Muscle of arm (tissue), 12 donors: Measurements from ENCODE around the gene MARVELD1. TPM values are rescaled to one million over a fixed set of nuclear protein-coding genes. Genes with fewer than 3 reads are reported as not detected.

Experiments used
- polyA plus RNA-seq, 12 donors: library from polyadenylated mRNA; unstranded; fragments of 120-200 nt; gene quantifications; one replicate each; pipeline ENCODE4 v1.2.1, GENCODE V29; 2013; ENCODE audit not compliant: insufficient read length in 12 of 12

The MARVELD1 gene
- polyA plus RNA-seq, 12 donors = 31.9 to 84.4 (median 48.2) TPM; not detected in 1

Other genes starting within 250 kb of the MARVELD1 start
- gene MMS19, start 215.3 kb upstream of the MARVELD1 start, polyA plus RNA-seq = 10 to 100 TPM in 11 of 12 donors, not detected in 1; 41.0 to 81.2 (median 62.2) TPM
- gene UBTD1, start 214.8 kb upstream of the MARVELD1 start, polyA plus RNA-seq = 10 to 100 TPM in 8 of 12 donors, 1 to 10 TPM in 3, not detected in 1; 9.5 to 21.4 (median 12.1) TPM
- 10 to 100 TPM in 7 of 12 donors, 1 to 10 TPM in 4, not detected in 1; 3.8 to 43.4 (median 19.2) TPM for gene ANKRD2, start 141.0 kb upstream of the MARVELD1 start, polyA plus RNA-seq
- gene HOGA1, start 129.3 kb upstream of the MARVELD1 start, polyA plus RNA-seq = 1 to 10 TPM in 5 of 12 donors, under 1 TPM in 5, not detected in 2; 0.45 to 1.7 (median 0.96) TPM
- gene C10orf62, start 124.0 kb upstream of the MARVELD1 start, polyA plus RNA-seq = under 1 TPM in 3 of 12 donors, not detected in 9; 0.18 to 0.20 (median 0.18) TPM
- gene MORN4, start 80.2 kb upstream of the MARVELD1 start, polyA plus RNA-seq = 1 to 10 TPM in 11 of 12 donors, not detected in 1; 3.8 to 7.6 (median 5.6) TPM
- gene PI4K2A, start 73.1 kb upstream of the MARVELD1 start, polyA plus RNA-seq = 10 to 100 TPM in 4 of 12 donors, 1 to 10 TPM in 7, not detected in 1; 7.8 to 11.6 (median 9.7) TPM
- 10 to 100 TPM in 1 of 12 donors, 1 to 10 TPM in 10, not detected in 1; 2.9 to 12.8 (median 4.0) TPM for gene AVPI1, start 26.5 kb upstream of the MARVELD1 start, polyA plus RNA-seq
- 10 to 100 TPM in 11 of 12 donors, not detected in 1; 10.2 to 23.6 (median 11.9) TPM for gene ZFYVE27, start 23.4 kb downstream of the MARVELD1 start, polyA plus RNA-seq
- gene SFRP5, start 58.3 kb downstream of the MARVELD1 start, polyA plus RNA-seq = 1 to 10 TPM in 8 of 12 donors, under 1 TPM in 2, not detected in 2; 0.95 to 2.3 (median 1.3) TPM
- under 1 TPM in 10 of 12 donors, not detected in 2; 0.04 to 0.65 (median 0.22) TPM for gene GOLGA7B, start 136.1 kb downstream of the MARVELD1 start, polyA plus RNA-seq